ENCODE data around the gene KBTBD12.

Gene KBTBD12

GRCh38 chr3:128021768-128022372, 106.8 kb downstream of the KBTBD12 start:
- no peak for DNase-seq

GRCh38 chr3:128033102-128033501, 118.1 kb downstream of the KBTBD12 start:
- no peak for DNase-seq

- no peak for DNase-seq
Measured at GRCh38 chr3:128036119-128036518, 121.1 kb downstream of the KBTBD12 start.
